K562 (cell line): ENCODE results near the gene IL6ST. TPM values are rescaled to one million over a fixed set of nuclear protein-coding genes. Genes with fewer than 3 reads are reported as not detected.

ENCODE experiments used
- ATAC-seq: fragments of 200-7000 bp; cut with Tn5 transposase; 3 replicates; pipeline ENCODE4 v1.9.1; 2020; ENCODE audit warnings: moderate library complexity
- BruUV-seq: library from RNA; stranded (reverse); fragments of 400-500 nt; replicated peaks from 2 replicates; lab custom pipeline; 2021; lab: Mats Ljungman, UMichigan
- CTCF ChIA-PET: fragments of 300-600 bp; formaldehyde crosslinking; extraction: SDS; loops from one replicate; lab custom pipeline; 2021; ENCODE audit warnings: low intra/inter-chr PET ratio; lab: Yijun Ruan, JAX
- POLR2A ChIA-PET: fragments of 300-600, 350-650 bp; sonication (Branson Sonifier 250); formaldehyde crosslinking; extraction: SDS; loops from one replicate; lab custom pipeline; 2021; ENCODE audit warnings: antibody characterized with exemption, inconsistent platforms; lab: Yijun Ruan, JAX
- DNase-seq, 4 experiments: peaks; one replicate each; pipeline versions ENCODE4 v3.0.0 to v3.0.0-alpha.2; 2011 to 2018; ENCODE audit warnings: low spot score in 3 of 4, mixed read lengths in 3 of 4; ENCODE audit errors: extremely low read depth in 1 of 4
- FAIRE-seq: peaks from 2 replicates; lab custom pipeline; 2011; peaks lifted over from hg19 to GRCh38; lab: Jason Lieb, UNC
- H2AFZ ChIP-seq: 2 replicates; pipeline ENCODE4 v1.6.0; 2011; ENCODE audit warnings: low read depth, low read length, control low read depth, inconsistent platforms
- H3K27ac ChIP-seq: fragments of 200-600 bp; 3 replicates; pipeline ENCODE4 v1.8.0; 2011; ENCODE audit warnings: low read depth, mild to moderate bottlenecking, control low read depth, inconsistent platforms, low read length, moderate library complexity, mixed read lengths; ENCODE audit errors: extremely low read depth
- H3K27me3 ChIP-seq, 2 experiments: fragments of 300-600 bp in 1 of 2; 2 replicates in 1 of 2; 3 replicates in 1 of 2; pipeline versions ENCODE4 v1.6.0 to v1.8.0; 2011; ENCODE audit warnings: inconsistent platforms in 2 of 2, low read length in 2 of 2, mild to moderate bottlenecking in 1 of 2, mixed read lengths in 1 of 2, moderate library complexity in 1 of 2; ENCODE audit not compliant: control insufficient read depth in 2 of 2, insufficient read depth in 2 of 2
- H3K36me3 ChIP-seq: fragments of 300-600 bp; 3 replicates; pipeline ENCODE4 v1.8.0; 2011; ENCODE audit warnings: mild to moderate bottlenecking, low read length, inconsistent platforms; ENCODE audit not compliant: control insufficient read depth, insufficient read depth
- H3K4me1 ChIP-seq, 2 experiments: fragments of 200-600 bp in 1 of 2; replicated peaks in 1 of 2; 2 replicates in 1 of 2; 3 replicates in 1 of 2; pipeline versions ENCODE4 v1.5.1 to v1.8.0; 2011; ENCODE audit warnings: inconsistent platforms in 2 of 2, low read length in 2 of 2, mild to moderate bottlenecking in 1 of 2, mixed read lengths in 1 of 2, moderate library complexity in 1 of 2; ENCODE audit not compliant: control insufficient read depth in 2 of 2, insufficient read depth in 2 of 2
- H3K4me2 ChIP-seq: 2 replicates; pipeline ENCODE4 v1.6.1; 2011; ENCODE audit warnings: low read length, control low read depth, inconsistent platforms, mixed read lengths; ENCODE audit not compliant: insufficient read depth
- H3K4me3 ChIP-seq: fragments of 200-600 bp; sonication (generic), shearing (Covaris generic); 2 replicates; pipeline ENCODE4 v1.5.1; 2016; ENCODE audit warnings: control low read depth, inconsistent platforms
- H3K79me2 ChIP-seq: fragments of 200-600 bp; 3 replicates; pipeline ENCODE4 v1.8.0; 2011; ENCODE audit warnings: low read length, inconsistent platforms; ENCODE audit not compliant: control insufficient read depth, insufficient read depth
- H3K9ac ChIP-seq, 2 experiments: 2 replicates each; pipeline versions ENCODE4 v1.6.0 to v1.6.1; 2011; ENCODE audit warnings: low read depth in 2 of 2, low read length in 2 of 2, control low read depth in 1 of 2, inconsistent platforms in 1 of 2, mild to moderate bottlenecking in 1 of 2, mixed read lengths in 1 of 2; ENCODE audit not compliant: insufficient read depth in 1 of 2
- H3K9me1 ChIP-seq: one replicate; pipeline ENCODE4 v1.6.0; 2011; ENCODE audit warnings: inconsistent platforms, mild to moderate bottlenecking, low read length, moderate library complexity; ENCODE audit not compliant: control insufficient read depth, insufficient read depth
- H3K9me3 ChIP-seq: replicated peaks from 2 replicates; pipeline ENCODE4 v1.5.1; 2011; ENCODE audit warnings: low read depth, low read length, inconsistent platforms; ENCODE audit not compliant: control insufficient read depth, insufficient read depth
- H4K20me1 ChIP-seq: replicated peaks from 2 replicates; pipeline ENCODE4 v1.6.1; 2011; ENCODE audit warnings: low read length, inconsistent platforms, mixed read lengths; ENCODE audit not compliant: control insufficient read depth, insufficient read depth
- ETV5 ChIP-seq: sonication (generic); formaldehyde crosslinking; IDR thresholded peaks from 2 replicates; pipeline ENCODE4 v1.4.0; 2020; ENCODE audit warnings: low read depth, mild to moderate bottlenecking, missing genetic modification reagents
- RERE ChIP-seq: sonication (generic); formaldehyde crosslinking; IDR thresholded peaks from 2 replicates; pipeline ENCODE4 v1.8.0; 2023; ENCODE audit warnings: missing genetic modification reagents, mild to moderate bottlenecking, borderline replicate concordance
- TAL1 ChIP-seq: fragments of 450-650 bp; IDR thresholded peaks from 2 replicates; pipeline ENCODE4 v1.6.1; 2016; ENCODE audit warnings: mild to moderate bottlenecking
- ZBTB40 ChIP-seq, 2 experiments: fragments of 450-650 bp in 1 of 2; sonication (generic) in 1 of 2; formaldehyde crosslinking in 1 of 2; IDR thresholded peaks; 2 replicates each; pipeline versions ENCODE4 v1.7.1 to v1.9.0; 2016 to 2022; ENCODE audit warnings: inconsistent platforms in 1 of 2, mild to moderate bottlenecking in 1 of 2, missing genetic modification reagents in 1 of 2
- WGBS: fragments of 100-300 bp; shearing (Covaris generic); methylation state at CpG from one replicate; pipeline ENCODE4 v1.1.6; 2016; ENCODE audit warnings: low coverage, mixed read lengths; ENCODE audit not compliant: insufficient coverage; ENCODE audit errors: missing lambda C conversion rate; 5-methylcytosine and 5-hydroxymethylcytosine counted together
- in situ Hi-C: fragments of 300-500 bp; cut with MboI; formaldehyde crosslinking; loops from 4 replicates; pipeline ENCODE4 v1.15.0; 2018; ENCODE audit warnings: inconsistent platforms, mixed read lengths
- intact Hi-C: fragments of 100-400 bp; cut with micrococcal nuclease; formaldehyde crosslinking; loops from 2 replicates; pipeline ENCODE4 v1.14.2; 2022
- polyA plus RNA-seq, 8 experiments: library from polyadenylated mRNA; depleted of rRNA in 4 of 8; stranded (reverse) in 5 of 8; unstranded in 3 of 8; fragments of >200 nt; fragmentation: Nextera tagmentation in 2 of 8; fragmentation: Illumina TruSeq in 1 of 8; extraction: Ambion mirVana in 2 of 8; extraction: Trizol in 1 of 8; gene quantifications; 2 replicates each; pipeline versions ENCODE4 v1.2.1 to v1.2.3, GENCODE V29; 2011 to 2014; ENCODE audit warnings: inconsistent platforms in 1 of 8, missing spikeins in 1 of 8
- total RNA-seq, 7 experiments: library from RNA; depleted of rRNA in 6 of 7; stranded (reverse); fragments of >200 nt in 6 of 7; fragmentation: Illumina TruSeq in 2 of 7; extraction: Trizol in 2 of 7; gene quantifications; 2 replicates each; pipeline versions ENCODE4 v1.2.1 to v1.2.3, GENCODE V29; 2011 to 2021; ENCODE audit warnings: low replicate concordance in 1 of 7

IL6ST gene
- total and polyA plus RNA-seq, 9 of the 15 experiments (the other 6 are each of a cell fraction or from before 2014, with no cell fraction given): 2.0 to 27.0 (median 7.9) TPM

GRCh38 chr5:55985181-55985580, 9.6 kb downstream of the IL6ST start (continued):
- no peak for TF ChIP-seq RERE (CRISPR knock-in tag)
- no peak for TF ChIP-seq TAL1
- TF ChIP-seq ETV5 (CRISPR knock-in tag): no peak
- TF ChIP-seq, all 486 proteins: peak for 0

- no peak overlapping the region for H3K4me3 ChIP-seq
- no peak overlapping the region for H3K4me2 ChIP-seq
- DNase-seq (no peak), FAIRE-seq (no peak), ATAC-seq (no peak)
- H3K79me2 ChIP-seq: peaks cover 30% of the 10 kb centered on the region
- no peaks in the 10 kb centered on the region for H3K4me1 ChIP-seq
- in situ Hi-C loops (no loop called here), intact Hi-C loops (loop anchor here (1.0 kb wide), 2 partner anchors 89 to 217 kb away; no protein-coding TSS in a partner anchor)
- H3K36me3 ChIP-seq: peaks cover 11% of the 10 kb centered on the region; the same call in 2 of the 3 replicates
- H3K9ac ChIP-seq: no peak overlapping the region
- no peaks in the 10 kb centered on the region for H3K9me1 ChIP-seq
- H3K27me3 ChIP-seq: no peaks in the 10 kb centered on the region
- WGBS: 59% methylated on average over 2 of the region's 2 CpGs
- H3K9me3 ChIP-seq: no peaks in the 10 kb centered on the region
- no peak overlapping the region for H2AFZ ChIP-seq
- H4K20me1 ChIP-seq: 0 out of 2 replicates have a peak, but pooled peaks cover 3% of the 10 kb centered on the region
- no peak overlapping the region for H3K27ac ChIP-seq
- CTCF ChIA-PET: interaction anchor here (2.3 kb wide), 1 partner anchor 88 kb away, joined by 7 read pairs; no protein-coding TSS in a partner anchor
- no TSS peak for BruUV-seq
- POLR2A ChIA-PET: interaction anchor here (0.8 kb wide), 1 partner anchor 15 kb away, joined by 4 read pairs; no protein-coding TSS in a partner anchor
- TF ChIP-seq ZBTB40 (IDR thresholded peaks at IDR 0.05): peak; percentile 76
- no peak for TF ChIP-seq ZBTB40 (CRISPR knock-in tag; IDR thresholded peaks at IDR 0.05)
Measured at GRCh38 chr5:55983986-55984385, 10.8 kb downstream of the IL6ST start.
